ENCODE data around the gene PALD1. TPM values are rescaled to one million over a fixed set of nuclear protein-coding genes. Genes with fewer than 3 reads are reported as not detected.

PALD1 gene
- total RNA-seq, 2 experiments from 2014 or later, result 0.36 to 0.44 TPM

DNA sequence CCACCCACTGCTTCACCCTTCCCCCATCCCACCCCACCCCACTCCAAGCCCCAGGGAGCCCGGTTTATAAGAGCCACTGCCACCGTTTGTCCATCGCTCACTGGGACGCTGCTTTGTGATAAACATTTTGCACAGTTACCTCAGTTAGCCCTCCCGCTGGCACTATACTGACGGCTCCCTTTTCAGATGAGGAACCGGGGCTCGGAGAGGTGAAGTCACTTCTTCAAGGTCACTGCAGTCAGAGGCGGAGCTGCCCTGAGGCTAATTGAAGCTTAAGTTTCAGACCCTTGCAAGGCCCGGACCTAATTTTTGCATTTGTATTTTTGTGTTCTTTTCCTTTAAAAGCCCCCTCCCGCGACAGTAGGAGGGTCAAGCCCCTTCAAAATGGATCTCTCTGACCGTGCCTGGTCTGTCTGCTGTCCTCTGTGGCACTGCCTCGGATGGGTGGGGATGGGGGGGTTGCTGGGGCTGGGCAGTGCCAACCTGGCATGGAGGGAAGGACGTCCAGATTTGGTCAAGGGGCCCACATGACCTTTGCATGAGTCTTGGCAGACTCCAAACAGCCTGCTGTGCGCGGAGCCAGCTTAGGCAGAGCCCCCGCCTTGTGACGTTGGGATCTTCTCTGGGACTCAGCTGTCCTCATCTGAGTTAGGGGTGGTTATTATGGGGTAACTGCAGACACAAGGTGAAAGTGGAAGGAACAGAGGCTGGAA lies 19.4 kb upstream of the PALD1 start:
- H3K9me3 Mint-ChIP-seq, result no peaks in the 10 kb centered on the region
- POLR2A ChIA-PET, result no interaction called here
- peaks cover 4% of the 10 kb centered on the region for H3K4me1 Mint-ChIP-seq (ENCODE audit: low read depth)
- no peak overlapping the region for H3K27ac Mint-ChIP-seq
- Histone ChIP-seq H3K9me3 (ENCODE audit: control insufficient read depth in 1 of 2, insufficient read depth in 1 of 2, low read length in 2 of 2) (no peaks in the 10 kb centered on the region), H3K27me3 (ENCODE audit: control insufficient read depth in 1 of 2, insufficient read depth in 2 of 2, low read length in 2 of 2) (peaks cover 16 to 34% of the 10 kb centered on the region in 2 experiments), H3K4me3 (ENCODE audit: low read length) (no peak overlapping the region), H3K4me1 (ENCODE audit: insufficient read depth, low read length) (peaks cover 12% of the 10 kb centered on the region), H3K36me3 (ENCODE audit: insufficient read depth, low read length) (no peaks in the 10 kb centered on the region), H3K27ac (ENCODE audit: low read depth in 1 of 2, low read length in 2 of 2) (no peak overlapping the region)
- peaks cover 57% of the 10 kb centered on the region for H3K27me3 Mint-ChIP-seq
- CTCF ChIA-PET, result no interaction called here
- H3K36me3 Mint-ChIP-seq (ENCODE audit: low read depth), result no peaks in the 10 kb centered on the region
- ATAC-seq (ENCODE audit: poor library complexity) (no peak), DNase-seq (no peak)
- H3K4me3 Mint-ChIP-seq, result no peak overlapping the region
- intact Hi-C loops (cut with DNase I, micrococcal nuclease), result no loop called here
- TF ChIP-seq, protein P1, sequence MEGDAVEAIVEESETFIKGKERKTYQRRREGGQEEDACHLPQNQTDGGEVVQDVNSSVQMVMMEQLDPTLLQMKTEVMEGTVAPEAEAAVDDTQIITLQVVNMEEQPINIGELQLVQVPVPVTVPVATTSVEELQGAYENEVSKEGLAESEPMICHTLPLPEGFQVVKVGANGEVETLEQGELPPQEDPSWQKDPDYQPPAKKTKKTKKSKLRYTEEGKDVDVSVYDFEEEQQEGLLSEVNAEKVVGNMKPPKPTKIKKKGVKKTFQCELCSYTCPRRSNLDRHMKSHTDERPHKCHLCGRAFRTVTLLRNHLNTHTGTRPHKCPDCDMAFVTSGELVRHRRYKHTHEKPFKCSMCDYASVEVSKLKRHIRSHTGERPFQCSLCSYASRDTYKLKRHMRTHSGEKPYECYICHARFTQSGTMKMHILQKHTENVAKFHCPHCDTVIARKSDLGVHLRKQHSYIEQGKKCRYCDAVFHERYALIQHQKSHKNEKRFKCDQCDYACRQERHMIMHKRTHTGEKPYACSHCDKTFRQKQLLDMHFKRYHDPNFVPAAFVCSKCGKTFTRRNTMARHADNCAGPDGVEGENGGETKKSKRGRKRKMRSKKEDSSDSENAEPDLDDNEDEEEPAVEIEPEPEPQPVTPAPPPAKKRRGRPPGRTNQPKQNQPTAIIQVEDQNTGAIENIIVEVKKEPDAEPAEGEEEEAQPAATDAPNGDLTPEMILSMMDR (IDR thresholded peaks at IDR 0.05), result no peak

DNA sequence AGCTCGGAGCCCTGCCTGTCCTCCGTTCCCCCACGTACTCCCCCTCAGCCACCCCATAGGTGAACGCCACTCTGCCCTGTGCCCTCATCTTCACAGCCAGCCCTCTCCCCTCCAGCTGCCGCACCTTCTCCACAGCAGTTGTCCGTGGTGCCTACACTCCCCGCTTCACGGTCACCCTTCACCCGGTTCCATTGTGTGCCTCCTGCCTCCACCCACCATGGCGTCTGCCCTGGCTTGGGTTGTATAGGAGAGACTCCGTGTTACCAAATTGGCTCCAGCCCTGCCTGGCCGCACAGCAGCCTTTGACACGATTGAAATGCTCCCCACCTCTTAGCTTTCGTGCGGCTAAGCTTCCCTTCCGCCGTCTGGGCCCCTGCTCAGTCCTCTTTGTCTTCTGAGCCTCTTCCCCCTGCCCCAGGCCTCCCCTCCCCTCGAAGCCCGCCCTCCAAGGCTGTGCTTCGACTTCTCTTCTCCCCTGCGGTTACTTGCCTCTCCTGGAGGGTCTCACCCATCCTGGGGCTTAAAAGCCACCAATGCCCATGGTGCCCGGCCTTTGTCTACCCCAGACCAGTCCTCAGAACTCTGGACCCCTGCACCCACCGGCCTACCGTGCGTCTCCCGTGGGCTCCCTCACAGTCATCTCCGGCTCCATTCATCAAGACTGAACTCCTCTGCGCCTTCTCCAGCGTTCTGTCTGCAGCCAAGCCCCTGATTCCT lies 18.6 kb upstream of the PALD1 start:
- Mint-ChIP-seq H3K9me3 (no peaks in the 10 kb centered on the region), H3K27me3 (peaks cover 57% of the 10 kb centered on the region), H3K4me1 (ENCODE audit: low read depth) (peaks cover 4% of the 10 kb centered on the region), H3K27ac (no peak overlapping the region), H3K36me3 (ENCODE audit: low read depth) (no peaks in the 10 kb centered on the region), H3K4me3 (no peak overlapping the region)
- intact Hi-C loops (cut with DNase I, micrococcal nuclease), result loop anchor here in 1 of 2 experiments (2.0 kb wide), 1 partner anchor 421 kb away; no protein-coding TSS in a partner anchor
- Histone ChIP-seq H3K4me3 (ENCODE audit: low read length) (no peak overlapping the region), H3K27me3 (ENCODE audit: control insufficient read depth in 1 of 2, insufficient read depth in 2 of 2, low read length in 2 of 2) (peaks cover 16 to 34% of the 10 kb centered on the region in 2 experiments), H3K4me1 (ENCODE audit: insufficient read depth, low read length) (peaks cover 12% of the 10 kb centered on the region), H3K36me3 (ENCODE audit: insufficient read depth, low read length) (no peaks in the 10 kb centered on the region), H3K27ac (ENCODE audit: low read depth in 1 of 2, low read length in 2 of 2) (no peak overlapping the region), H3K9me3 (ENCODE audit: control insufficient read depth in 1 of 2, insufficient read depth in 1 of 2, low read length in 2 of 2) (no peaks in the 10 kb centered on the region)
- DNase-seq, result no peak
- ChIA-PET POLR2A (no interaction called here), CTCF (no interaction called here)
- TF ChIP-seq, protein P1 (IDR thresholded peaks at IDR 0.05), result no peak
- ATAC-seq (ENCODE audit: poor library complexity), result no peak

DNA sequence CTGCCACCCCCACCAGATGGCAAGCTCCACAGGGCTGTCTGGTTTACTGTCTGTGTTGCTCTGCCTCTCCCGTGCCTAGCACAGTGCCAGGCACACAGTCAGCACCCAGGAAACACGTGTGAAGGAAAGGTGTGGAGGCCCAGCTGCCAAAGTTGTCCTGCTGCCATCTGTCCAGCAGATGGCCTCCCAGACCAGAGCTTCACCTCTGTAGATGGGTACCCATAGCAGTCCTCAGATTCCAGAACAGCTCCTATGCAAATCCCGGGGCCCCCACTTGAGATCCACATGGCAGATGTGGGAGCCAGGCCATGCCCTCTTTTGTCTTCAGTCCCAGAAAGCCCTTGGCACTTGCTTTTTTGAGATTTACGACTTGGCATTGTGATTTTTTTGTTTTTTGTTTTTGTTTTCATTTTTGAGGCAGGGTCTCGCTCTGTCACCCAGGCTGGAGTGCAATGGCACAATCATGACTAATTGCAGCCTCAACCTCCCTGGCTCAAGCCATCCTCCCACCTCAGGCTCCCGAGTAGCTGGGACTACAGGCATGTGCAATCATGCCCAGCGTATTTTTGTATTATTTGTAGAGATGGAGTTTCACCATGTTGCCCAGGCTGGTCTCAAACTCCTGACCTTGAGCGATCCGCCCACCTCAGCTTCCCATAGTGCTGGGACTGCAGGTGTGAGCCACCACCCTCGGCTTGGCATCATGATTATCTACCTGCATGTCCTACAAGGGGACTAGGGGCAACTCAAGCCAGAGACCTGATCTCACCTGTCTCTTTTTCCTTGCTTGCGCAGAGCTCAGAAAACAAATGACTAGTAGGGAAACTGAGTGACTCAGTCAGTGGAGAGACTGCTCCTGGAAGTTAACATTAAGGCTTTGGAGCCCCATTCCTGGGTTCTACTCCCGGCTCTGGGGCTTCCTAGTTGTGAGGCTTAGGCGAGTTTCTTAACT lies 16.9 kb upstream of the PALD1 start:
- Mint-ChIP-seq H3K4me1 (ENCODE audit: low read depth) (peaks cover 4% of the 10 kb centered on the region), H3K36me3 (ENCODE audit: low read depth) (no peaks in the 10 kb centered on the region), H3K4me3 (no peak overlapping the region), H3K9me3 (no peaks in the 10 kb centered on the region), H3K27ac (no peak overlapping the region), H3K27me3 (peaks cover 41% of the 10 kb centered on the region)
- H3K4me1 ChIP-seq (ENCODE audit: insufficient read depth, low read length), result peaks cover 12% of the 10 kb centered on the region
- POLR2A ChIA-PET, result interaction anchor here (1.1 kb wide), 1 partner anchor 16 kb away, joined by 4 read pairs; no protein-coding TSS in a partner anchor
- no peaks in the 10 kb centered on the region for H3K36me3 ChIP-seq (ENCODE audit: insufficient read depth, low read length)
- H3K27me3 ChIP-seq (ENCODE audit: control insufficient read depth in 1 of 2, insufficient read depth in 2 of 2, low read length in 2 of 2), result peaks cover 14 to 34% of the 10 kb centered on the region in 2 experiments
- CTCF ChIA-PET, result interaction anchor here (0.5 to 1.7 kb wide), 9 partner anchors 10 to 418 kb away, joined by 3 to 8 read pairs (median 3); no protein-coding TSS in a partner anchor
- intact Hi-C loops (cut with DNase I, micrococcal nuclease), result loop anchor here (1.0 to 2.0 kb wide), 4 partner anchors 79 to 419 kb away; no protein-coding TSS in a partner anchor
- TF ChIP-seq, protein P1 (IDR thresholded peaks at IDR 0.05), result peak; percentile 87
- H3K9me3 ChIP-seq (ENCODE audit: control insufficient read depth in 1 of 2, insufficient read depth in 1 of 2, low read length in 2 of 2), result no peaks in the 10 kb centered on the region
- H3K4me3 ChIP-seq (ENCODE audit: low read length), result no peak overlapping the region
- DNase-seq, result peak in 13 of 14 experiments; percentile 30 to 72 (median 39)
- peak; percentile 75 for ATAC-seq (ENCODE audit: poor library complexity)
- no peak overlapping the region for H3K27ac ChIP-seq (ENCODE audit: low read depth in 1 of 2, low read length in 2 of 2)

All from CD4-positive, alpha-beta T cell (primary cell).